Osteoblast (primary cell): Measurements from ENCODE around the gene GPR78. TPM values are rescaled to one million over a fixed set of nuclear protein-coding genes. Genes with fewer than 3 reads are reported as not detected.

Source experiments
- DNase-seq: peaks from one replicate; pipeline ENCODE4 v3.0.0; 2011; ENCODE audit warnings: low spot score, mixed read lengths; ENCODE audit not compliant: insufficient read length; ENCODE audit errors: missing footprints
- H2AFZ ChIP-seq: 2 replicates; pipeline ENCODE4 v1.6.0; 2011; ENCODE audit warnings: mild to moderate bottlenecking, low read length
- H3K27ac ChIP-seq: 2 replicates; pipeline ENCODE4 v1.5.1; 2011; ENCODE audit warnings: mild to moderate bottlenecking, low read depth, low read length, moderate library complexity
- H3K27me3 ChIP-seq: 2 replicates; pipeline ENCODE4 v1.6.0; 2012; ENCODE audit warnings: mild to moderate bottlenecking, control low read depth, inconsistent platforms, low read length, moderate library complexity; ENCODE audit not compliant: insufficient read depth
- H3K36me3 ChIP-seq: 2 replicates; pipeline ENCODE4 v1.5.1; 2011; ENCODE audit warnings: mild to moderate bottlenecking, low read length, control low read depth, moderate library complexity; ENCODE audit not compliant: insufficient read depth
- H3K4me1 ChIP-seq: 2 replicates; pipeline ENCODE4 v1.5.1; 2011; ENCODE audit warnings: mild to moderate bottlenecking, low read length, control low read depth, moderate library complexity; ENCODE audit not compliant: insufficient read depth
- H3K4me2 ChIP-seq: 2 replicates; pipeline ENCODE4 v1.6.0; 2011; ENCODE audit warnings: mild to moderate bottlenecking, low read length; ENCODE audit not compliant: insufficient read depth
- H3K4me3 ChIP-seq: fragments of 200-600 bp; sonication (generic); 3 replicates; pipeline ENCODE4 v1.5.1; 2012; ENCODE audit warnings: mild to moderate bottlenecking, low read length, inconsistent platforms; ENCODE audit not compliant: insufficient read depth
- H3K79me2 ChIP-seq: 2 replicates; pipeline ENCODE4 v1.6.0; 2012; ENCODE audit warnings: mild to moderate bottlenecking, low read length, control low read depth, inconsistent platforms; ENCODE audit not compliant: insufficient read depth
- H3K9me3 ChIP-seq: 2 replicates; pipeline ENCODE4 v1.5.1; 2011; ENCODE audit warnings: low read depth, low read length, control low read depth
- H4K20me1 ChIP-seq: 2 replicates; pipeline ENCODE4 v1.6.0; 2012; ENCODE audit warnings: mild to moderate bottlenecking, low read length, control low read depth; ENCODE audit not compliant: insufficient read depth
- CTCF ChIP-seq: IDR thresholded peaks from 2 replicates; pipeline ENCODE4 v1.5.1; 2011; ENCODE audit warnings: mild to moderate bottlenecking, low read depth, low read length, moderate library complexity; ENCODE audit errors: extremely low read depth
- total RNA-seq: library from RNA; depleted of rRNA; stranded (reverse); fragments of >200 nt; gene quantifications from 2 replicates; pipeline ENCODE4 v1.2.3, GENCODE V29; 2012

Gene GPR78
- total RNA-seq, 1 donor = 1.8 TPM

- TF ChIP-seq CTCF = no peak
- Histone ChIP-seq H3K27me3 (peaks cover 18% of the 10 kb centered on the region), H3K9me3 (no peaks in the 10 kb centered on the region), H3K79me2 (no peaks in the 10 kb centered on the region), H3K4me2 (no peak overlapping the region), H3K4me3 (no peak overlapping the region), H3K36me3 (no peaks in the 10 kb centered on the region), H4K20me1 (no peaks in the 10 kb centered on the region), H2AFZ (no peak overlapping the region), H3K27ac (no peak overlapping the region), H3K4me1 (no peaks in the 10 kb centered on the region)
- peak; percentile 23 for DNase-seq
Observed at GRCh38 chr4:8568068-8568668, 12.0 kb upstream of the GPR78 start.

- no peaks in the 10 kb centered on the region for H3K79me2 ChIP-seq
- no peaks in the 10 kb centered on the region for H3K9me3 ChIP-seq
- no peak overlapping the region for H3K4me2 ChIP-seq
- H3K36me3 ChIP-seq = no peaks in the 10 kb centered on the region
- no peak overlapping the region for H3K4me3 ChIP-seq
- H4K20me1 ChIP-seq = no peaks in the 10 kb centered on the region
- no peak overlapping the region for H3K27ac ChIP-seq
- DNase-seq = no peak
- no peak overlapping the region for H2AFZ ChIP-seq
- no peaks in the 10 kb centered on the region for H3K4me1 ChIP-seq
- peaks cover 18% of the 10 kb centered on the region for H3K27me3 ChIP-seq
- no peak for TF ChIP-seq CTCF
Observed at GRCh38 chr4:8570201-8570600, 10.0 kb upstream of the GPR78 start.

GRCh38 chr4:8571702-8572685 lies 8.2 kb upstream of the GPR78 start:
- Histone ChIP-seq H4K20me1 (no peaks in the 10 kb centered on the region), H3K27me3 (peaks cover 18% of the 10 kb centered on the region), H2AFZ (no peak overlapping the region), H3K27ac (no peak overlapping the region), H3K4me1 (no peaks in the 10 kb centered on the region), H3K36me3 (no peaks in the 10 kb centered on the region), H3K79me2 (no peaks in the 10 kb centered on the region), H3K9me3 (no peaks in the 10 kb centered on the region), H3K4me3 (no peak overlapping the region), H3K4me2 (no peak overlapping the region)
- peak; percentile 76 for DNase-seq
- TF ChIP-seq CTCF = no peak

GRCh38 chr4:8573266-8573665 lies 6.9 kb upstream of the GPR78 start:
- Histone ChIP-seq H3K36me3 (no peaks in the 10 kb centered on the region), H4K20me1 (no peaks in the 10 kb centered on the region), H3K4me1 (no peaks in the 10 kb centered on the region), H3K4me2 (no peak overlapping the region), H3K4me3 (no peak overlapping the region), H2AFZ (no peak overlapping the region), H3K79me2 (no peaks in the 10 kb centered on the region), H3K9me3 (no peaks in the 10 kb centered on the region), H3K27me3 (peaks cover 16% of the 10 kb centered on the region), H3K27ac (no peak overlapping the region)
- no peak for DNase-seq
- TF ChIP-seq CTCF = no peak
